ENCODE results near the gene STYXL1.

DNA sequence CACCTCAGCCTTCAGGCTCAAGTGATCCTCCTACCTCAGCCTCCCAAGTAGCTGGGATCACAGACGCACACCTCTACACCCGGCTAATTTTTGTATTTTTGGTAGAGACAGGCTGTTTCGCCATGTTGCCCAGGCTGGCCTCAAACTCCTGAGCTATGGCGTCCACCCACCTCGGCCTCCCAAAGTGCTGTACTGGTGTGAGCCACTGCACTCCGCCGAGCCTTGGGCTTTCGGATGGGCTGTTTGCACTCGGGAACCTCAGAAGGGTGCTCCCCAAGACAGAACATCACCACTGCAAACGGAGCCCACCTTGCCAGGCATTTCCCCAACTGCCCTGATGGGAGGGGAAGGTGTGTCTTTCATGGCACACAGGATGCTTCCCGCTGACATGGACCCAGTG, 80.7 kb downstream of the STYXL1 start:
- TF ChIP-seq, protein P1, sequence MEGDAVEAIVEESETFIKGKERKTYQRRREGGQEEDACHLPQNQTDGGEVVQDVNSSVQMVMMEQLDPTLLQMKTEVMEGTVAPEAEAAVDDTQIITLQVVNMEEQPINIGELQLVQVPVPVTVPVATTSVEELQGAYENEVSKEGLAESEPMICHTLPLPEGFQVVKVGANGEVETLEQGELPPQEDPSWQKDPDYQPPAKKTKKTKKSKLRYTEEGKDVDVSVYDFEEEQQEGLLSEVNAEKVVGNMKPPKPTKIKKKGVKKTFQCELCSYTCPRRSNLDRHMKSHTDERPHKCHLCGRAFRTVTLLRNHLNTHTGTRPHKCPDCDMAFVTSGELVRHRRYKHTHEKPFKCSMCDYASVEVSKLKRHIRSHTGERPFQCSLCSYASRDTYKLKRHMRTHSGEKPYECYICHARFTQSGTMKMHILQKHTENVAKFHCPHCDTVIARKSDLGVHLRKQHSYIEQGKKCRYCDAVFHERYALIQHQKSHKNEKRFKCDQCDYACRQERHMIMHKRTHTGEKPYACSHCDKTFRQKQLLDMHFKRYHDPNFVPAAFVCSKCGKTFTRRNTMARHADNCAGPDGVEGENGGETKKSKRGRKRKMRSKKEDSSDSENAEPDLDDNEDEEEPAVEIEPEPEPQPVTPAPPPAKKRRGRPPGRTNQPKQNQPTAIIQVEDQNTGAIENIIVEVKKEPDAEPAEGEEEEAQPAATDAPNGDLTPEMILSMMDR (IDR thresholded peaks at IDR 0.05; ENCODE audit: borderline replicate concordance, extremely low read depth, low read length, poor library complexity, severe bottlenecking) = no peak
- no peak for TF ChIP-seq EZH2 (IDR thresholded peaks at IDR 0.05; ENCODE audit: borderline replicate concordance, low read depth, low read length, severe bottlenecking)
